HG03175 (cell line): ENCODE measurements around the gene MGAT5.

ENCODE experiments used
- ATAC-seq: cut with Tn5 transposase; IDR thresholded peaks from one replicate; pipeline ENCODE4 v1.9.1; 2021; ENCODE audit warnings: mild to moderate bottlenecking, moderate library complexity; ENCODE audit not compliant: unreplicated experiment

The MGAT5 gene

DNA sequence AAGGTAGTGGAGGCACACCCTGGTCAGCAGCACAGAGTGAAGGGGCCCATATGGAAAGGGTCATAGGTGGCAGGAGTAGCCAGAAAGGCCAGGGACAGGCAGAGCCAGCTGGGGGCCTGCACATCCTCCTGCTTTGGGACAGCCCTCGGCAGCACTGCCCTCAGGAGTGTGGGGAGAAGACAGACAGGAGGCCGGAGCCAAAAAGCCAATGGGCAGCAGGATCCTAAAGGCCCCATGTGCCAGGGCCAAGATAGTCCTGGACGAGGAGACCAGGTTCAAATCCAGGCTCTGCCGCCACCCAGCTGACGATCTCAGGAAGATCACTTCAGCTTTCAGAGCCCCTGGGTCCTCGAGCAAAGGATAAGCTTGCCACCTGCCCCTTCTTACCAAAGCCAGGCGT lies 244.8 kb downstream of the MGAT5 start:
- ATAC-seq = no peak

DNA sequence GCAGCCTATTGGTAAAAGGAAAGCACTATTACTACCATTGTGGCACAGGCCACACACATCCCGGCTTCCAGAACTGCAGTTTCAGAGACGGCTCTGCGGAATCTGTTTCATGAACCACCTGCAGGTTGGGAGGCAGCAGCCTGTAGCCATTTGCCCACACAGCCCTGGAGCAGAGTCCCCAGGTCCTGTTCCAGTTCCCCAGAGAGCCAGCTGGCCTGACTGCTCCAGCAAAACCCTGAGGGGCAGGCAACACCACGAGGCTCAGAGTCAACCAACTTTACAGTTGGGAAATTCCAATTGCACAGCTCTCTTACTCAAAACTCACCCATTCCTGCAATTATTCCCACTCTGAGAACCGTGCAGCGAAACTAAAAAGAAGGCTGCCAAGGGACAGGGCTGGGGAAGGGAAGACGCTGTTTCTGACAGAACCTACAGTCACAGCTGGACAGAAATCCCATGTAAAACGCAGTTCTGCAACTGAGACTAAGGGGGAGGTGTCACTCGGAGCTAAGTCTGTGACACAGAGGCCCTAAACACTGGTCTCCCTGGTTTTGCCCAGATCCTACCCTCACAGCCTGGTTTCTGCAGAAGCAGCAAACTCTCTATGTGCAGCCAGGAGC lies 245.5 kb downstream of the MGAT5 start:
- no peak for ATAC-seq

DNA sequence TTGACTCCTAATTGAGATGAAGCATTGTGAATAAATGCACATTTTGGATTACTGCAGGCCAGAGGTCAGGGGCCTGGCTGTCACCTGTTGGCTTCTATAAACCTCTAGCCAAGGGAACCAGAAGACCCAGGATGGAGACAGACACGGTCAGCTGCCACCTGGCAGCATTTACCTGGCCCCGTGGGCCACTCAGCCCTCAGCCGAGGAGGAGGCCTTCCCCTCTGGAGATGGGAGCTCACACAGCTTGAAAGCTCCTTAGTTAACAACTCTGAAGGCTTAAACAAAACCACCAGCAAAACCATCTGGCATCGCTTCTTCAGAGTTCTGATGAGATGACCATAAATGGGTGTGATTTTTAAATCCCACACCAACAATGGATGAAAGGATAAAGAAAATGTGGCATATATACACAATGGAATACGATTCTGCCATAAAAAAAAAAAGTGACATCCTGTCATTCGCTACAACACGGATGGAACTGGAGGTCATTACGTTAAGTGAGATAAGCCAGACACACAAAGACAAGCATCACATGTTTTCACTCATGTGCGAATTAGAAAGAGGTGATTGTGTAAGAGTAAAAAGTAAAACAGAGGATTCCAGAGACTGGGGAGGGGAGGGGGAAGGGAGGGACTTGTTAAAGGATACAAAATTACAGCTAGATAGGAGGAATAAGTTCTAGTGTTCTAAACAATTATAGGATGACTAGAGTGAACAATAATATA lies 246.5 kb downstream of the MGAT5 start:
- ATAC-seq = no peak

DNA sequence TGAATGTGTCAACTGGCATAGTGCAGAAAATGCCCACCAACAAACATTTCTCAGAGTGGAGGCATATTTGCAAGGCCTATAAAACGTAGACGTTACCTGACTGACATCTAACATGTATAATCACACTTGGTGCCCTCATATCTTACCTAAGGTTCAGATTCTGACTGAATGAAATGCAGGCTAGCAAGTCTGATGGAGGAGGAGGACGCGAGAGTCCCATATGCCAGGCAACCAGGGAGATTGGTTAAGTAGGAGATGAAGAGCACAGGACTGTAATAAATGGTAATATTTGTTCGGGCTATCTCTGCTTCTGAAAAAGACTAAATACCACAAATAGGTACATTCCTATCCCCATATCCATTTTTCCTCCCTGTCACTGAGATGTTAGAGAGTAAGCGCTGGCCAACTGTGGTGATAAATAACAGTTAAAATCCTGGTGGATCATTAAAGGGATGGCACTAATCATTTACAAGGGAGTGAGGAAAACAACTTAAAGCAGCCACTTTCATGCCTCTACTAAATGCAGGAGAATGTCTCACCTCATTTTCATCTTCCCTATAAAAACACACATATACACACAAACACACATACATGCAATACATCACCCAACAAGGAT lies 247.7 kb downstream of the MGAT5 start:
- ATAC-seq = no peak

DNA sequence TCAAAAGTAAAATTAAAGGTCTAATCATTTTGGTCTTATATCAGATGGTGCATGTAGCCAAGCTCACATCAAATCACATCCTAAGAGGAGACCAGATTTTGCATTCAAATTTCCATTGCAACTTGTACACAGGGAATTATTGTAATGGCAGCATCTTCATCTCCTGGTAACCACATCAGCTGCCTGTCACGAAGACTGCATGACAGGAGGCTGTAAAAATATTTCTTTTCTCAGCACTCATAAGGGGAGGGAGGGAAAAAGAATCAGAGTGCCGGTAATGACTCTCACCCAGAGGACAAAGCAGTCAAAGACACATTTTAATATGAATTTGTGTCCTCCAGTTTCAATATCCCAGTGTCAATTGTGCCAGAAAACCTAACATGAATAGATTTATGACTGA lies 248.2 kb downstream of the MGAT5 start:
- ATAC-seq = no peak
